IPS-15b (cell line): ENCODE results near the gene LAMC3.

Experiments
- H3K27me3 ChIP-seq: one replicate; pipeline ENCODE4 v1.6.1; 2013; ENCODE audit warnings: low read length; ENCODE audit not compliant: control insufficient read depth, insufficient read depth
- H3K36me3 ChIP-seq: one replicate; pipeline ENCODE4 v1.6.1; 2013; ENCODE audit warnings: low read length; ENCODE audit not compliant: control insufficient read depth, insufficient read depth
- H3K4me1 ChIP-seq: one replicate; pipeline ENCODE4 v1.6.1; 2013; ENCODE audit warnings: mild to moderate bottlenecking, low read length; ENCODE audit not compliant: control insufficient read depth, insufficient read depth
- H3K4me3 ChIP-seq: one replicate; pipeline ENCODE4 v1.5.1; 2013; ENCODE audit warnings: low read depth, low read length
- H3K9ac ChIP-seq: one replicate; pipeline ENCODE4 v1.6.1; 2013; ENCODE audit warnings: low read depth, mild to moderate bottlenecking, low read length
- H3K9me3 ChIP-seq: one replicate; pipeline ENCODE4 v1.6.1; 2013; ENCODE audit warnings: mild to moderate bottlenecking, low read length; ENCODE audit not compliant: control insufficient read depth, insufficient read depth

Gene LAMC3

GRCh38 chr9:131085370-131086122, 76.6 kb downstream of the LAMC3 start:
- Histone ChIP-seq H3K4me3 (no peak overlapping the region), H3K4me1 (no peaks in the 10 kb centered on the region), H3K27me3 (no peaks in the 10 kb centered on the region), H3K36me3 (no peaks in the 10 kb centered on the region), H3K9me3 (no peaks in the 10 kb centered on the region), H3K9ac (no peak overlapping the region)

DNA sequence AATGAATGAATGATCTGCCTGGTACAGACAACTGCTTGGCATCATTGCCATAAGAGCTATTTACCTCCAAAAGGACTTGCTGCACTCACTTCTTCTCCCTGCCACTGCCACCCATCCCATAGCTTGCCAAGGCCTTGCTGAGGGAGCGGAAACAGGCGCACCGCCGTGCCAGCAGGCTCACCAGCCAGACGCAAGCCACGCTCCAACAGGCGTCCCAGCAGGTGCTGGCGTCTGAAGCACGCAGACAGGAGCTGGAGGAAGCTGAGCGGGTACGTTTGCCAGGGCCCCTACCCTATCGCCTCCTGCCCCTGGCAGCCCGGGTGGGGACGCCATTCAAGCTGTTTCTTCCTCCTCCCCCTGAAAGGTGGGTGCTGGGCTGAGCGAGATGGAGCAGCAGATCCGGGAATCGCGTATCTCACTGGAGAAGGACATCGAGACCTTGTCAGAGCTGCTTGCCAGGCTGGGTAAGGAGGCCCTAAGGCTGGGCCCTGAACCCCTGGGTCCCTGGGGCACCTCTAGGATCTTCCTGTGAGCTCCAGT, 78.5 kb downstream of the LAMC3 start:
- Histone ChIP-seq H3K36me3 (no peaks in the 10 kb centered on the region), H3K9ac (no peak overlapping the region)

GRCh38 chr9:131090025-131090787, 81.2 kb downstream of the LAMC3 start:
- H3K36me3 ChIP-seq: no peaks in the 10 kb centered on the region
- H3K27me3 ChIP-seq: no peaks in the 10 kb centered on the region
- H3K9ac ChIP-seq: no peak overlapping the region
- H3K9me3 ChIP-seq: no peaks in the 10 kb centered on the region
- no peaks in the 10 kb centered on the region for H3K4me1 ChIP-seq
- no peak overlapping the region for H3K4me3 ChIP-seq

More for the DNA sequence above, 78.5 kb downstream of the LAMC3 start:
- H3K4me3 ChIP-seq: no peak overlapping the region
- no peaks in the 10 kb centered on the region for H3K4me1 ChIP-seq
- no peaks in the 10 kb centered on the region for H3K9me3 ChIP-seq
- H3K27me3 ChIP-seq: no peaks in the 10 kb centered on the region

- Histone ChIP-seq H3K27me3 (no peaks in the 10 kb centered on the region), H3K9ac (no peak overlapping the region), H3K9me3 (no peaks in the 10 kb centered on the region), H3K4me1 (no peaks in the 10 kb centered on the region), H3K4me3 (no peak overlapping the region), H3K36me3 (no peaks in the 10 kb centered on the region)
Measured at GRCh38 chr9:131091352-131091992, 82.5 kb downstream of the LAMC3 start.

DNA sequence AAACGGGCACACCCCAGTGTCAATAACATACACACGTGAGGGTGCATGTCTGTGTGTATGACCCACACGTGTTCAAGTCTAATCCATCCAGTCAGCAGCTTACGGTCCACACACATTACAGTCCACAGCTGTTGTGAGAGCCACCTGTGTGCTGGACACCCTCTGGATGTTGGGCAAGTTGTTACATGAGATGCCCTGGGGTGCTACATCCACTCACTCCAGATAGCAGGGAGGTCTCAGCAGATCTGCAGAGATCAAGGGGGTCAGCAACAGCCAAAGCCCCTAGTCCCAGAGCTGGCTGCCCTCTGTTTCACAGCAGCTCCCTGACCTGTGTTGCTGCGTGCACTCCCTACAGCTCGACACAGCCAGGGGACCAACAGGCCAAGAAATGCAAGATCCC, 83.1 kb downstream of the LAMC3 start:
- H3K9me3 ChIP-seq: no peaks in the 10 kb centered on the region
- peak overlapping the region; percentile 2 for H3K9ac ChIP-seq
- no peaks in the 10 kb centered on the region for H3K27me3 ChIP-seq

DNA sequence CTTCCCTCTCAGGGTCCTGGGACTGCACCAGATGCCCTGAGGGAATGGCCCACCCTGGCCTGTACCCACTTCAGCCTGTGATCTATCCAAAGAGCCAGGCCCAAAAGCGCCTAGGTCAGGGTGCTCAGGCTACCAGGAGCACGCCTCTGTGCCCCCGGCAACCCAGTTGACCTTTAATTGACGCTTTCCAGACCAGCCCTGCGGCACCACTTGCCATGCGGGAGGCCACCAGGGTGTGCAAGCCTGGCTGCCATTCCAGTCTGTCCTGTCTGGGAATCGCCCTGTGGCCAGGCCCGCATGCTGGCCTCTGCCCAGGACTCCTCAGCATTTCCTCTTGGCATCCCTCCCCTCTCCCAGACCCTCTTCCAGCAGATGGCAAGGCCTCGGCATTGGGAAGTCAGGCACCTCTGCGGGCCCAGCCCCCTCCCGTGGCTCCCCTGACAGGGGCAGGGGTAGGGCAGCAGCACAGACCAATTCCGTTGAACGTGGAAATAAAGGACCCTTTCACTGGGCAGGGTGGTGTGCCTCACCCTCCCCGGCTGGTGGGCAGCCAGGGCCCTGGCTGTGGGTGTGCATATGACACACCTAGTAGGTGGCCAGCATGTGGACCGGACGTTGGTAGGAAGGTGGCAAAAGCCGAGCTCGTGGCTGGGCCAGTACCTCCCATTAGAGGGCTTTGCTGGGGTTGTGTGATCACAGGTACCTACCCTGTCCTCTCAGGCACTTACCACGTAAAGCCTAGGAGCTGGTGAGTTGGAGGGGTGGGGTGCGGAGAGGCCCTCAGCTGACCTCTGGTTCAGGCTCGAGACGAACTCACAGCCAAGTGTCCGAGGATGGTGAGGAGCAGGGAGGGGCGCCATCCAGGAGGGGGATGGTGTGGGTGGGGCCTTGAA, 83.8 kb downstream of the LAMC3 start:
- Histone ChIP-seq H3K4me3 (no peak overlapping the region), H3K9ac (no peak overlapping the region), H3K36me3 (peaks cover under 1% of the 10 kb centered on the region), H3K9me3 (no peaks in the 10 kb centered on the region), H3K4me1 (peaks cover 5% of the 10 kb centered on the region), H3K27me3 (no peaks in the 10 kb centered on the region)

More for the DNA sequence above, 83.1 kb downstream of the LAMC3 start:
- H3K4me1 ChIP-seq: no peaks in the 10 kb centered on the region
- H3K4me3 ChIP-seq: no peak overlapping the region
- H3K36me3 ChIP-seq: no peaks in the 10 kb centered on the region

DNA sequence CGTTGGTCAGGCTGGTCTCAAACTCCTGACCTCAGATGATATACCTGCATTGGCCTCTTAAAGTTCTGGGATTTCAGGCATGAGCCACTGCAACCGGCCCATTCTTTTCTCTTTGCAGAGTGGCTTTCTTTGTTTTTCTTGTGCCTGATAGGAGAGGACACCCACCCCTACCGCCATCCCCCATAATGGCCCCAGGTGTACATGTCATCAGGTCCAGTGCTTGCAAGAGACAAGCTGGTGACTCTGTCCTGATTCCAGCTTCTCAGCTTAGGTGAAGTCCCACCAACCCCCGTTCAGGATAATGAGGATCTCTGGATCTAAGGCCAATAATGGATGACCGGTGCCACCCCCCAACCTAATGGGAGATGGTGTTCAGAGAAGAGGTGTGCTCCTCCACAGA, 85.0 kb downstream of the LAMC3 start:
- peaks cover 10% of the 10 kb centered on the region for H3K4me1 ChIP-seq
- no peaks in the 10 kb centered on the region for H3K27me3 ChIP-seq
- no peak overlapping the region for H3K4me3 ChIP-seq
- no peaks in the 10 kb centered on the region for H3K9me3 ChIP-seq
- peaks cover 5% of the 10 kb centered on the region for H3K36me3 ChIP-seq
- H3K9ac ChIP-seq: no peak overlapping the region

GRCh38 chr9:131094622-131095021, 85.6 kb downstream of the LAMC3 start:
- H3K27me3 ChIP-seq: no peaks in the 10 kb centered on the region
- peaks cover 12% of the 10 kb centered on the region for H3K4me1 ChIP-seq
- H3K9ac ChIP-seq: no peak overlapping the region
- no peak overlapping the region for H3K4me3 ChIP-seq
- H3K9me3 ChIP-seq: no peaks in the 10 kb centered on the region
- H3K36me3 ChIP-seq: peaks cover 7% of the 10 kb centered on the region

GRCh38 chr9:131095666-131096268, 86.8 kb downstream of the LAMC3 start:
- H3K27me3 ChIP-seq: no peaks in the 10 kb centered on the region
- H3K4me1 ChIP-seq: peaks cover 12% of the 10 kb centered on the region
- peak overlapping the region; percentile 38 for H3K4me3 ChIP-seq
- H3K9ac ChIP-seq: no peak overlapping the region
- H3K36me3 ChIP-seq: peaks cover 7% of the 10 kb centered on the region
- H3K9me3 ChIP-seq: no peaks in the 10 kb centered on the region

DNA sequence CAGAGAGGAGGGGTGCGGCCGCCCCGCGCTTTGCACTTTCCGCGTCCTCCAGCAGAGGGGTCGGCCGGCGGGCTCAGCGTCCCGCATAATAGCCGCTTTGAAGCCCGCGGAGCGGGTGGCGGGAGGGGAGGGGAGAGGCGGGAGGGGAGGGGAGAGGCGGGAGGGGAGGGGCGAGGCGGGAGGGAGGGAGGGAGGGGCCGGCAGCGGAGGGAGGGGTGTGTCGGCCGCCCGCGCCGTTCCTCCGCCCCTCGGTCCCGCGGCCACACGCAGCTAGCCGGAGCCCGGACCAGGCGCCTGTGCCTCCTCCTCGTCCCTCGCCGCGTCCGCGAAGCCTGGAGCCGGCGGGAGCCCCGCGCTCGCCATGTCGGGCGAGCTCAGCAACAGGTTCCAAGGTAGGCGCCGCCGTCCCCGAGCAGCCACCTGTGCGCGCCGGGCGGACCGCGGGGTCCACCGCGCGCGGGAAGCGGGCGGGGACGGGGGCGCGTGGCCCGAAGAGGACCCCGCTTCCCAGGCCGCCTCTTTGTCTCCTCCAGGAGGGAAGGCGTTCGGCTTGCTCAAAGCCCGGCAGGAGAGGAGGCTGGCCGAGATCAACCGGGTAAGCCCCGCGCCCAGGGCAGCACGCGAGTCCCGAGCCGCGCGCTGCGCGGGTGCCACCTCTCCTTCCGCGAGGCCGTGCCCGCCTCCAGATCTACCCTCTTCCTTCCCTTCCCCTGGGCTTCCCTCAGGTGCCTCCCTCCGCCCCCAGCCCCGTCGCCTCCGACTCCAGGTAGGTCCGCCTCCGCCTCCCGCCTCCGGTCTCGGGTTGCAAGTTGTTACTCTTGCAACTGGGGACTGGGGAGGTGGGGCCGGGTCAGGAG, 87.5 kb downstream of the LAMC3 start, which contains the start of gene AIF1L:
TSS of gene AIF1L (plus strand) at position 263 of the 857 bp plus-strand sequence. CDS start at position 362, 99 bp downstream.
- H3K4me1 ChIP-seq: peaks cover 12% of the 10 kb centered on the region
- H3K27me3 ChIP-seq: no peaks in the 10 kb centered on the region
- H3K9ac ChIP-seq: peak within 1 kb of the TSS; percentile 82
- H3K36me3 ChIP-seq: peaks cover 7% of the 10 kb centered on the region
- H3K9me3 ChIP-seq: no peaks in the 10 kb centered on the region
- peak within 1 kb of the TSS; percentile 87 for H3K4me3 ChIP-seq
